ENCODE results near the gene AMELY. TPM values are rescaled to one million over a fixed set of nuclear protein-coding genes. Genes with fewer than 3 reads are reported as not detected.

AMELY gene, protein sequence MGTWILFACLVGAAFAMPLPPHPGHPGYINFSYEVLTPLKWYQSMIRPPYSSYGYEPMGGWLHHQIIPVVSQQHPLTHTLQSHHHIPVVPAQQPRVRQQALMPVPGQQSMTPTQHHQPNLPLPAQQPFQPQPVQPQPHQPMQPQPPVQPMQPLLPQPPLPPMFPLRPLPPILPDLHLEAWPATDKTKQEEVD
- total RNA-seq = not detected

DNA sequence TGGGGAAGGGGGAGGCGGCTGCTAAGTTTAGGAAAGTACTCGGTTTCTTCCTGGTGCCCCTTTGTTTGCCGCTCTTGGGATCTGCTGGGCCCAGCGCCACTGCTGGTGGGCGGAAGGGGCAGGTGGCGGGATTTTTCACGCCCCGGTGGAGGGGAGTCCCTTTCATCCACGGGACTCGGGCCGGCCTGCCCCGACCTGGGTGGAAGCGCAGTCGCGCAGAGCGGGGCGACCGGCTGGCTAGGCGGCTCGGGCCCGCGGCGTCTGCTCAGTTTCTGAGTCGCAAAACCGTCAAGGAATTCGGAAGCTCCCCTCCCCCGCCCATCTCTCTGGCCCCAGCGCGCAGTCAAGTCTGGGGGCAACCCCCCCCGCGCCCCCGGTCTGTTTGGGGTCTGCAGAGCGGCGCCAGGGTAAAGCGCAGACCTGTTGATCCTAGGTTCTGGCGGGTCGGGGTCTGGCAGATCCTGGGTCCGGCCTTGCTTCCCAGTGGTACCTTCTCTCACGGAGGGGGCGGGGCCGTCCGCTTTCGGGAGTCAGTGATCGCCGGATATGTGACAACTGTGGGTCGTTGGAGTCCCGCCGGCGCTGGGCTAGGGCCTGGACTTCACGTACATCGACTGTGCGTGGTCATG lies at the start of gene AMELY:
TSS of gene AMELY (minus strand) at position 500 of the 629 bp plus-strand sequence. CDS start 39,144 bp downstream, outside the sequence.

DNA sequence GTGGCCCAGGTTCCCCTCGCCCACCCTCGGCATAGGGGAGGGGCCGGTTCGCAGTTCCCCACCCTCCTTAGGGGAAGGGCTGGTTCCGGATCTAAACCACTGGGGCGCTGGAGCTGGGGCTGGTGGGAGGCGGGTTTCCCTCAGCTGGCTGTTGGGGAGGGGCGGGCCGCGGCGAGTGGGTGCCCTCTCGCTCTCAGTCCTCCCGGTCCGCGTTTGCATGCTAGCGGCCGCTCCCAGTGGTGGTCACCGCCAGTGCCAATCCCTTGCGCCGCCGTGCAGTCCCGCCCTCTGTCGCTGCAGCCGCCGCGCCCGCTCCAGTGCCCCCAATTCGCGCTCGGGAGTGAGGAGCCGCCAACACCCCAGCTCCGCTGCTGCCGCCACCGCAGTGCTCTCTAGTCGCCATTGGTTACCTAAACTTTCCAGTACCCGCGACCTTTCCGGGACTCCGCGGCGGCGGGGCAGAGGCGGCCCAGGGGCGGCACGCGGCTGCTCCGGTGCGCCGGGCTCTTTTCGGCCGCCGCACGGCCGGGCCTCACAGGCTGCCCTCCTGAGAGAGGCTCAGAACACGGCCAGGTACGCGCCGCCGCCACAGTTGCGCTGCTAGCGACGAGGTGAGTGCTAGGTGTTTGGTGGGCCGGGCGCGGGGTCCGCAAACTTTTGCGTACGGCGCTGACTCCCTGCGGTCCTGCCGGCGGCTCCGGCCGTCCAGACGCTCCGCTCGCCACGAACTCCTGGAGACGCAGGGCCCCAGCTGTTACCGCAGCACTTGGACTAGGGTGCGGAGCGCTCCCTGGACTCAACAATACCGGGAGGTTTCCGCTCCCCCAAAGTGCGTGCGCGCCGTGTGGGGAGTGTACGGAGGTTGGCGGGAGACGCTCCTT lies 940 bp downstream of the AMELY start, which contains the start of gene TBL1Y:
TSS of gene TBL1Y (plus strand) at position 326 of the 881 bp plus-strand sequence. CDS start 114,388 bp downstream, outside the sequence.

Other genes starting within 250 kb of the AMELY start
- gene TBL1Y, start 1.1 kb downstream of the AMELY start, total RNA-seq = not detected

All from metanephros (tissue), 1 donor.